ENCODE results near the gene RGL1.

DNA sequence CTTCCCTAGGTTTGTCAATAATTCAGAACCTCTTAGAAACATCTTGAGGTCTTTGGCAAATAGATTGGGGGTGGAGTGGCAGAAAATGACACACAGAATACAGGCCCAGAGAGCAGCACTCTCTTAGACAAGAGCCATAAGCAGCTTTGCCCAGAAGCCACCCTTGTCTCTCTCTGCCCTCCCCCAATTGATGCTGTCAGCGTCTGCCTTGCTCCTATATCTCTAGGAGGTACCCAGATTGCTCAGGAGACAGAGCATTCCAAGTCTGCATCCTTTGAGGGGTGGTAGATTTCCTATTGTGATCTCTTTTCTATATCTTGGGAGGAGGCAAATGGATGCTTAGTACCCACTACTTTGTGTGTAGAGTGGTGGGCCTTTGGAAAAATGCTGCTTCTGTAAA lies 1.8 kb downstream of the RGL1 start:
- TF ChIP-seq, protein P1, sequence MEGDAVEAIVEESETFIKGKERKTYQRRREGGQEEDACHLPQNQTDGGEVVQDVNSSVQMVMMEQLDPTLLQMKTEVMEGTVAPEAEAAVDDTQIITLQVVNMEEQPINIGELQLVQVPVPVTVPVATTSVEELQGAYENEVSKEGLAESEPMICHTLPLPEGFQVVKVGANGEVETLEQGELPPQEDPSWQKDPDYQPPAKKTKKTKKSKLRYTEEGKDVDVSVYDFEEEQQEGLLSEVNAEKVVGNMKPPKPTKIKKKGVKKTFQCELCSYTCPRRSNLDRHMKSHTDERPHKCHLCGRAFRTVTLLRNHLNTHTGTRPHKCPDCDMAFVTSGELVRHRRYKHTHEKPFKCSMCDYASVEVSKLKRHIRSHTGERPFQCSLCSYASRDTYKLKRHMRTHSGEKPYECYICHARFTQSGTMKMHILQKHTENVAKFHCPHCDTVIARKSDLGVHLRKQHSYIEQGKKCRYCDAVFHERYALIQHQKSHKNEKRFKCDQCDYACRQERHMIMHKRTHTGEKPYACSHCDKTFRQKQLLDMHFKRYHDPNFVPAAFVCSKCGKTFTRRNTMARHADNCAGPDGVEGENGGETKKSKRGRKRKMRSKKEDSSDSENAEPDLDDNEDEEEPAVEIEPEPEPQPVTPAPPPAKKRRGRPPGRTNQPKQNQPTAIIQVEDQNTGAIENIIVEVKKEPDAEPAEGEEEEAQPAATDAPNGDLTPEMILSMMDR (conservative IDR thresholded peaks at IDR 0.05; ENCODE audit: low read depth, low read length): no peak
- TF ChIP-seq EZH2 (IDR thresholded peaks at IDR 0.05; ENCODE audit: borderline replicate concordance, low read depth, low read length, poor library complexity, severe bottlenecking): no peak

Data from A673 (cell line).